Measurements from ENCODE around the gene MYH9. TPM values are rescaled to one million over a fixed set of nuclear protein-coding genes. Genes with fewer than 3 reads are reported as not detected.
"Not testable (repeated sequence)": the region's sequence is repeated elsewhere in the genome, so short reads cannot be mapped to it uniquely, and the experiment has no call there.

Gene MYH9
- total RNA-seq, 2 donors from 2014 or later: 1,447 to 1,631 TPM

DNA sequence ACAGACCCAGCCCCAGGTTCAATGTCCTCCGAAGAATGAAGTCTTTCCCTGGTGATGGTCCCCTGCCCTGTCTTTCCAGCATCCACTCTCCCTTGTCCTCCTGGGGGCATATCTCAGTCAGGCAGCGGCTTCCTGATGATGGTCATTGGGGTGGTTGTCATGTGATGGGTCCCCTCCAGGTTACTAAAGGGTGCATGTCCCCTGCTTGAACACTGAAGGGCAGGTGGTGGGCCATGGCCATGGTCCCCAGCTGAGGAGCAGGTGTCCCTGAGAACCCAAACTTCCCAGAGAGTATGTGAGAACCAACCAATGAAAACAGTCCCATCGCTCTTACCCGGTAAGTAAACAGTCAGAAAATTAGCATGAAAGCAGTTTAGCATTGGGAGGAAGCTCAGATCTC lies 120.7 kb downstream of the MYH9 start:
- no peak for DNase-seq (ENCODE audit: low spot score)

DNA sequence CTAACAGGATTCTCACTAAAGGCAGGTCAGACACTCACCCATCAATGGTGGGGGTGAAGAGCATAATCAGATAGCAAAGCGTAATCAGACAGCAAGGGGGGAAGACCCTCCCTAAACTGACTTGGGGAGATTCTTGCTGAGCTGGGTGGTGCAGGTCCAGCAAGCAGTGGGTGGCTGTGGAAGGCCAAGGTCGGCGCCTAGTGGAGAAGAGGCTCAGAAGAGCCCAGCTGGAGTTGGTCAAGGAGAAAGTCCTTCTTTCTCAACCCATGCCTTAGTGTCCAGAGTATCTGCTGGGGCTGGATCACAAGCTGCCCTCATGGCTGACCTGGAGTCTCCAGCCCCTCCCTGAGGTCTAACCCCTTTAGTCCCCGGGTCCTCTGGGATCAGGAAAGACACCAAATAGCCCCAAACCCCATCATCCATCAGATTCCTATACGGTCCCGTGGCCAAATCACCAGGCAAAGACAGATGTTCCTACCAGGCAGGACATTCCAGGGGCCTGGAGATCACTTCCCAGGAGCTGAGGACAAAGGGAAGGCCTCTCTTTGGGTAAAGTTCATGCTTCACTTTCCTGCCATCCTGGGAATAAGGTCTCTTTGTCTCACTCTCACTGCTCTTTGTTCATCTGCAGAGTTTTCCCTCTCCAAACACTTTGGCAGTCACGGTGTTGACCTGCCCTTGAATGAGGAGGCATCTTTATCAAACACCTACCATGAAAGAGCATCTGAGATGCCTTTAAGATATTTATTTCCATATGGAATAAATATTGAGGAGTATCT lies 123.7 kb downstream of the MYH9 start:
- not testable (repeated sequence) for H3K4me1 ChIP-seq (ENCODE audit: control insufficient read depth in 1 of 2, low read depth in 2 of 2); H3K4me3 ChIP-seq; H3K9me3 ChIP-seq; H3K36me3 ChIP-seq; ATAC-seq (ENCODE audit: insufficient number of reproducible peaks, low FRiP score, low read depth); DNase-seq (ENCODE audit: low spot score); H3K27me3 ChIP-seq (replicated peaks; ENCODE audit: insufficient read depth); H3K27ac ChIP-seq

More for the DNA sequence above, 120.7 kb downstream of the MYH9 start:
- no peaks in the 10 kb centered on the region for H3K27me3 ChIP-seq (replicated peaks; ENCODE audit: insufficient read depth)
- H3K4me3 ChIP-seq: no peak overlapping the region
- TF ChIP-seq, protein P1, sequence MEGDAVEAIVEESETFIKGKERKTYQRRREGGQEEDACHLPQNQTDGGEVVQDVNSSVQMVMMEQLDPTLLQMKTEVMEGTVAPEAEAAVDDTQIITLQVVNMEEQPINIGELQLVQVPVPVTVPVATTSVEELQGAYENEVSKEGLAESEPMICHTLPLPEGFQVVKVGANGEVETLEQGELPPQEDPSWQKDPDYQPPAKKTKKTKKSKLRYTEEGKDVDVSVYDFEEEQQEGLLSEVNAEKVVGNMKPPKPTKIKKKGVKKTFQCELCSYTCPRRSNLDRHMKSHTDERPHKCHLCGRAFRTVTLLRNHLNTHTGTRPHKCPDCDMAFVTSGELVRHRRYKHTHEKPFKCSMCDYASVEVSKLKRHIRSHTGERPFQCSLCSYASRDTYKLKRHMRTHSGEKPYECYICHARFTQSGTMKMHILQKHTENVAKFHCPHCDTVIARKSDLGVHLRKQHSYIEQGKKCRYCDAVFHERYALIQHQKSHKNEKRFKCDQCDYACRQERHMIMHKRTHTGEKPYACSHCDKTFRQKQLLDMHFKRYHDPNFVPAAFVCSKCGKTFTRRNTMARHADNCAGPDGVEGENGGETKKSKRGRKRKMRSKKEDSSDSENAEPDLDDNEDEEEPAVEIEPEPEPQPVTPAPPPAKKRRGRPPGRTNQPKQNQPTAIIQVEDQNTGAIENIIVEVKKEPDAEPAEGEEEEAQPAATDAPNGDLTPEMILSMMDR (IDR thresholded peaks at IDR 0.05): no peak
- no peaks in the 10 kb centered on the region for H3K4me1 ChIP-seq (ENCODE audit: control insufficient read depth in 1 of 2, low read depth in 2 of 2)
- H3K36me3 ChIP-seq: peaks cover 9% of the 10 kb centered on the region
- no peak for ATAC-seq (ENCODE audit: insufficient number of reproducible peaks, low FRiP score, low read depth)
- no peak overlapping the region for H3K27ac ChIP-seq
- H3K9me3 ChIP-seq: no peaks in the 10 kb centered on the region

DNA sequence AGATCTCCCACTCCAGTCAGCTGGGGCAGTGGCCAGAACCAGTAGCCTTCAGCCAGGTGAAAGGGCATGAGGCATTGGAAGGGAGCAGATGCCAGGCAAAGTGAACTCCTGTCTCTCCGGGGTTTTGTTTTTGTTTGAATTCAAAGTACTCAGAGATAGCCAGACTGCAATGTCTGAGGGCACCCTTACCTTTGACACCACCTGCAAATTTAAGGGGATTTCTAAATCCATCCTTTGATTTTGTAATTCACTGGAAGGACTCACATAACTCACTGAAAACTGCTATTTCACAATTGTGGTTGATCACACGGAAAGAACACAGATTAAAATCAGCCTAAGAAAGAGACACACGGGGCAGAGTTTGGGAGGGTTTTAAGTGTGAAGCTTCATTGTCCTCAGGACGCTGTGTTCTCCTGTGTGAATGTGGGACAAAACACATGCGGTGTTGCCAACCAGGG lies 124.5 kb downstream of the MYH9 start:
- DNase-seq (ENCODE audit: low spot score); H3K27me3 ChIP-seq (replicated peaks; ENCODE audit: insufficient read depth); H3K27ac ChIP-seq; H3K4me3 ChIP-seq; H3K4me1 ChIP-seq (ENCODE audit: control insufficient read depth in 1 of 2, low read depth in 2 of 2); H3K9me3 ChIP-seq; H3K36me3 ChIP-seq; ATAC-seq (ENCODE audit: insufficient number of reproducible peaks, low FRiP score, low read depth): not testable (repeated sequence)

DNA sequence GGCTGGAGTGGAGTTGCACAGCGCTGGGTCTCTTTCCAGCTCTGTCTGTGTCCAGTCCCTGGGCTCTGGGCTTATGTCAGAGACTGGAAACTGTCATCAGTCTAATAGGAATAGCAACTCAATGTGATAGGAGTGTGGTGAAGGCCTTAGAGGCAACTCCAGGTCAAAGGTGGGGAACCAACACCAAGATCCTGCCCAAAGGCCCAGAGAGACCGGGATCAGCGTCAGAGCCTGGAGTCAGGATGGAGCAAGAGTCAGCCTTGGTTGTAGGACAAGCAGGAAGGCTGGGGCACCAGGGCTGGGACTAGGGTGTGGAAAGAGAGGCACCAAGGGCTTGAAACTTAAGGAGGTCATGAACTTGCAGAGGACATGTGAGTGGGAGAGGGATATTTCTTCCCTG lies 125.5 kb downstream of the MYH9 start:
- not testable (repeated sequence) for H3K36me3 ChIP-seq; H3K27me3 ChIP-seq (replicated peaks; ENCODE audit: insufficient read depth); H3K9me3 ChIP-seq; H3K27ac ChIP-seq; H3K4me3 ChIP-seq; ATAC-seq (ENCODE audit: insufficient number of reproducible peaks, low FRiP score, low read depth); DNase-seq (ENCODE audit: low spot score)
- peaks cover 0 to 13% of the 10 kb centered on the region in 2 donors for H3K4me1 ChIP-seq (ENCODE audit: control insufficient read depth in 1 of 2, low read depth in 2 of 2)

DNA sequence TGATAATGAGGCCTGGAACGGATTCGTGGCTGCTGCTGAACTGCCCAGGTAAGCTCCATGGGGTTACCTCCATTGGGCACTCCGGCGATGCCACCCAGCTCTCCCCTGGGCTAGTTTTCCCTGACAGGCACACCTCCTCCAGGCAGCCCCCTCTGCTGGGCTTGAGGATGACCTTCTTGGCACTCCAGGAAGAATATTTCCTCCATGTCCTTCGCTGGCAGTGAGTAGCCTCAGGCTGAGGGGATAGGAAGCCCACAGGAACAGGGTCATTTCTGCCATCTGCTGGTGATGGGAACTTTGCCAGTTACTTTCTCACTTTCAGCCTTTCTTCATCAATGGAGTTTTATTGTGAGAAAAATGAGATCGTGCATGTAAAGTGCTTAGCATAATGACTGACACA lies 126.1 kb downstream of the MYH9 start:
- H3K27ac ChIP-seq; DNase-seq (ENCODE audit: low spot score); H3K4me3 ChIP-seq; ATAC-seq (ENCODE audit: insufficient number of reproducible peaks, low FRiP score, low read depth); H3K9me3 ChIP-seq; H3K27me3 ChIP-seq (replicated peaks; ENCODE audit: insufficient read depth); H3K36me3 ChIP-seq: not testable (repeated sequence)
- H3K4me1 ChIP-seq (ENCODE audit: control insufficient read depth in 1 of 2, low read depth in 2 of 2): peaks cover 0 to 13% of the 10 kb centered on the region in 2 donors

DNA sequence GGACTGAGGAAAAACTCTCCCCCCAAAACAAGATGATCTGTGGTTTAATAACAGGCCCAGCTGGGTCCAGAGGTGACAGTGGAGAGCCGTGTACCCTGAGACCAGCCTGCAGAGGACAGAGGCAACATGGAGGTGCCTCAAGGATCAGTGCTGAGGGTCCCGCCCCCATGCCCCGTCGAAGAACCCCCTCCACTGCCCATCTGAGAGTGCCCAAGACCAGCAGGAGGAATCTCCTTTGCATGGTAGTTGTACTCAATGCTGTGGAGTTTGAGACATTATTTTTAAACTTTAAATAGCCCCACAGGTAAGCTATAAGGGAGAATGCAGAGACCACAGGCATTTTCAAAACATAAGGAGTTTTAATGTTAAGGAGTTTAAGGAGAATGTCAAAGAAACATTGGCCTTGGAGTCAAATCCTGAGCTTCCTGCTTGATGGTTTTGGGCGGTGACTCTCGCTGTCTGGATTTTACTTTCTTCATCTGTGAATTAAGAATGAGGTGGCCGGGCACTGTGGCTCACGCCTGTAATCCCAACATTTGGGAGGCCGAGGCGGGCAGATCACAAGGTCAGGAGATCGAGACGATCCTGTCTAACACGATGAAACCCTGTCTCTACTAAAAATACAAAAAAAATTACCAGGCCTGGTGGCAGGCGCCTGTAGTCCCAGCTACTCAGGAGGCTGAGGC lies 128.0 kb downstream of the MYH9 start:
- no peak for ATAC-seq (ENCODE audit: insufficient number of reproducible peaks, low FRiP score, low read depth)
- TF ChIP-seq, protein P1 (IDR thresholded peaks at IDR 0.05): no peak
- DNase-seq (ENCODE audit: low spot score): no peak
- H3K36me3 ChIP-seq: no peaks in the 10 kb centered on the region
- no peak overlapping the region for H3K4me3 ChIP-seq
- H3K9me3 ChIP-seq: no peaks in the 10 kb centered on the region
- no peaks in the 10 kb centered on the region for H3K27me3 ChIP-seq (replicated peaks; ENCODE audit: insufficient read depth)
- H3K4me1 ChIP-seq (ENCODE audit: control insufficient read depth in 1 of 2, low read depth in 2 of 2): peaks cover 0 to 20% of the 10 kb centered on the region in 2 donors
- no peak overlapping the region for H3K27ac ChIP-seq

All from thoracic aorta (tissue), 2 donors.